GM21423 (cell line): ENCODE data around the gene TFEB.

Experiments
- ATAC-seq: cut with Tn5 transposase; IDR thresholded peaks from one replicate; pipeline ENCODE4 v1.9.1; 2021; ENCODE audit warnings: mild to moderate bottlenecking, moderate library complexity; ENCODE audit not compliant: unreplicated experiment

TFEB gene

GRCh38 chr6:41655176-41655575 is 80.2 kb downstream of the TFEB start:
- ATAC-seq = no peak

GRCh38 chr6:41654698-41655151 is 80.7 kb downstream of the TFEB start:
- ATAC-seq = no peak

- no peak for ATAC-seq
These were observed 81.2 kb downstream of the TFEB start for GRCh38 chr6:41654151-41654697.

- ATAC-seq = no peak
These were observed 81.7 kb downstream of the TFEB start for GRCh38 chr6:41653691-41654090.

GRCh38 chr6:41652866-41653652 is 82.3 kb downstream of the TFEB start:
- ATAC-seq = no peak

GRCh38 chr6:41651962-41652657 is 83.3 kb downstream of the TFEB start:
- no peak for ATAC-seq

GRCh38 chr6:41651246-41651961 is 84.0 kb downstream of the TFEB start:
- ATAC-seq = no peak

GRCh38 chr6:41650120-41650519 is 85.3 kb downstream of the TFEB start:
- ATAC-seq = no peak

- ATAC-seq = no peak
These were observed 85.8 kb downstream of the TFEB start for GRCh38 chr6:41649596-41649995.

GRCh38 chr6:41648921-41649320 is 86.5 kb downstream of the TFEB start:
- no peak for ATAC-seq

GRCh38 chr6:41648070-41648585 is 87.3 kb downstream of the TFEB start:
- no peak for ATAC-seq

- no peak for ATAC-seq
These were observed 88.3 kb downstream of the TFEB start for GRCh38 chr6:41647061-41647511.

GRCh38 chr6:41646026-41646795 is 89.2 kb downstream of the TFEB start:
- no peak for ATAC-seq

- ATAC-seq = no peak
These were observed 90.3 kb downstream of the TFEB start for GRCh38 chr6:41645007-41645618.

GRCh38 chr6:41644297-41644879 is 91.0 kb downstream of the TFEB start:
- ATAC-seq = no peak

- ATAC-seq = no peak
These were observed 91.5 kb downstream of the TFEB start for GRCh38 chr6:41643899-41644269.

GRCh38 chr6:41642960-41643898 is 92.2 kb downstream of the TFEB start:
- no peak for ATAC-seq
